ENCODE data around the gene SAE1. TPM values are rescaled to one million over a fixed set of nuclear protein-coding genes. Genes with fewer than 3 reads are reported as not detected.

Gene SAE1
- total RNA-seq, 1 experiment from 2014 or later, result 234 TPM

DNA sequence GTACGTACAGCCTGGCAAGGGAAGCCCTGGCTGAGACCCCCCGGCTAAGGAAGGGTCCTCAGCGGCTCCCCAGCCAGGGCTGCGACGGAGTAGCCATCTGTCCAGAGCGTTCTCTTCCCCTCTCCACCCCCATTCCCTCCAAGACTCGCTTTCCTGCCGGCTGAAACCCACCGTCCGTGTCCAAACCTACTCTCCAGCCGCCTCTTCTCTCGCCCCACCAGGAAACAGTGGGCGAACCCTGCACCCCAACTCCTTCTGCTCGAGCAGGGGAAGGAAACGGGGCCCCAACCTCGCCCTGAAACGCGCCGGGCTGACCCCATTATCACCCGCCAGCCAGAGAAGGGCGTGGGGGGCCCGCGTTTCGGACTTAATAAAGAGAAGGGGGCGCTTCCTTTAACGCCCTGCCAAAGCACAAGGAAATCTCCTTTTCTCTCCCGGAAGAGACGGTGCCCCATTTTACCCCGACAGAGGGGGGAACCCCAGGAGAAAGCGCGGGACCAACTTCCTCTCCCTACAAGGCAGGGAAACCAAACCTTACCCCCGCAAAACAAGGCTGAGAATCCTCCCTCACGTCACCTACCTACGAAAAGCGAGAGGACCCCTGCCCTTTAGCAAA, 19.5 kb upstream of the SAE1 start:
- Histone ChIP-seq H4K20me1 (ENCODE audit: control insufficient read depth, insufficient read depth, insufficient read length) (no peaks in the 10 kb centered on the region), H4K91ac (ENCODE audit: insufficient read length, low read depth, low read length) (no peak overlapping the region), H3K4me2 (ENCODE audit: insufficient read depth, insufficient read length, low read length) (peak overlapping the region; percentile 61), H3K27ac (ENCODE audit: insufficient read length, low read depth, low read length) (peak overlapping the region; percentile 88), H2BK15ac (ENCODE audit: low read depth, low read length) (no peak overlapping the region), H2AK5ac (ENCODE audit: insufficient read length, low read length) (no peak overlapping the region), H2BK12ac (ENCODE audit: insufficient read length, low read depth, low read length) (no peak overlapping the region), H2AFZ (ENCODE audit: low read length) (no peak overlapping the region), H3K23ac (ENCODE audit: insufficient read length, low read depth, low read length) (no peak overlapping the region), H3T11ph (ENCODE audit: low read length) (no peak overlapping the region), H2BK20ac (ENCODE audit: low read depth, low read length, poor library complexity, severe bottlenecking) (no peak overlapping the region), H3K23me2 (ENCODE audit: insufficient read length, low read depth, low read length, poor library complexity, severe bottlenecking) (peaks cover 25% of the 10 kb centered on the region), H3K14ac (ENCODE audit: insufficient read depth, low read length) (peak overlapping the region; percentile 89), H3K79me1 (ENCODE audit: insufficient read depth, low read depth, low read length, poor library complexity, severe bottlenecking) (no peaks in the 10 kb centered on the region), H2BK5ac (ENCODE audit: insufficient read length, low read length) (peak overlapping the region; percentile 23), H3K9ac (ENCODE audit: extremely low read depth, insufficient read length, low read length) (peak overlapping the region; percentile 92), H4K5ac (ENCODE audit: insufficient read length, low read depth, low read length) (no peak overlapping the region), H3K18ac (ENCODE audit: insufficient read length, low read depth, low read length) (peak overlapping the region; percentile 70), H2BK120ac (ENCODE audit: low read depth, low read length, poor library complexity, severe bottlenecking) (no peak overlapping the region), H3K27me3 (ENCODE audit: insufficient read depth, low read length) (no peaks in the 10 kb centered on the region), H3K79me2 (ENCODE audit: insufficient read depth, low read length) (peaks cover 9% of the 10 kb centered on the region; the same call in 1 of the 2 replicates), H3K4me1 (ENCODE audit: insufficient read depth, low read length) (peaks cover 11% of the 10 kb centered on the region), H3K56ac (ENCODE audit: insufficient read length, low read depth, low read length) (no peak overlapping the region), H3K9me3 (ENCODE audit: control insufficient read depth, low read depth, low read length) (no peaks in the 10 kb centered on the region), H4K8ac (replicated peaks; ENCODE audit: insufficient read length, low read depth, low read length) (no peak overlapping the region), H3K4ac (ENCODE audit: low read depth, low read length) (peak overlapping the region; percentile 67; the same call in 1 of the 2 replicates)
- Mint-ChIP-seq H3K36me3 (ENCODE audit: insufficient read depth in 1 of 3, low read depth in 3 of 3) (peaks cover 15 to 38% (median 30%) of the 10 kb centered on the region in 3 experiments), H3K27me3 (ENCODE audit: low read depth) (peaks cover 5% of the 10 kb centered on the region; the same call in 1 of the 2 replicates), H3K27ac (peak overlapping the region; percentile 96 to 100 (median 98)), H3K4me1 (peaks cover 44 to 45% of the 10 kb centered on the region in 2 experiments), H3K4me3 (peak overlapping the region; percentile 91 to 98), H3K9me3 (no peaks in the 10 kb centered on the region; a peak in 1 of 5 replicates)
- no peak for DNase-seq
- TF ChIP-seq, protein P1, sequence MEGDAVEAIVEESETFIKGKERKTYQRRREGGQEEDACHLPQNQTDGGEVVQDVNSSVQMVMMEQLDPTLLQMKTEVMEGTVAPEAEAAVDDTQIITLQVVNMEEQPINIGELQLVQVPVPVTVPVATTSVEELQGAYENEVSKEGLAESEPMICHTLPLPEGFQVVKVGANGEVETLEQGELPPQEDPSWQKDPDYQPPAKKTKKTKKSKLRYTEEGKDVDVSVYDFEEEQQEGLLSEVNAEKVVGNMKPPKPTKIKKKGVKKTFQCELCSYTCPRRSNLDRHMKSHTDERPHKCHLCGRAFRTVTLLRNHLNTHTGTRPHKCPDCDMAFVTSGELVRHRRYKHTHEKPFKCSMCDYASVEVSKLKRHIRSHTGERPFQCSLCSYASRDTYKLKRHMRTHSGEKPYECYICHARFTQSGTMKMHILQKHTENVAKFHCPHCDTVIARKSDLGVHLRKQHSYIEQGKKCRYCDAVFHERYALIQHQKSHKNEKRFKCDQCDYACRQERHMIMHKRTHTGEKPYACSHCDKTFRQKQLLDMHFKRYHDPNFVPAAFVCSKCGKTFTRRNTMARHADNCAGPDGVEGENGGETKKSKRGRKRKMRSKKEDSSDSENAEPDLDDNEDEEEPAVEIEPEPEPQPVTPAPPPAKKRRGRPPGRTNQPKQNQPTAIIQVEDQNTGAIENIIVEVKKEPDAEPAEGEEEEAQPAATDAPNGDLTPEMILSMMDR (conservative IDR thresholded peaks at IDR 0.05), result no peak
- WGBS (ENCODE audit: extremely low coverage, insufficient read length, low lambda C conversion rate), result no CpG with 5 or more reads among the region's 35 CpGs

Data from H9 (cell line).